ENCODE measurements around the gene EDRF1.
"Not testable (repeated sequence)": the region's sequence is repeated elsewhere in the genome, so short reads cannot be mapped to it uniquely, and the experiment has no call there.

Gene EDRF1

GRCh38 chr10:125707541-125708468 lies 11.7 kb upstream of the EDRF1 start:
- DNase-seq, result no peak

GRCh38 chr10:125708971-125709503 lies 10.5 kb upstream of the EDRF1 start:
- DNase-seq, result no peak

DNA sequence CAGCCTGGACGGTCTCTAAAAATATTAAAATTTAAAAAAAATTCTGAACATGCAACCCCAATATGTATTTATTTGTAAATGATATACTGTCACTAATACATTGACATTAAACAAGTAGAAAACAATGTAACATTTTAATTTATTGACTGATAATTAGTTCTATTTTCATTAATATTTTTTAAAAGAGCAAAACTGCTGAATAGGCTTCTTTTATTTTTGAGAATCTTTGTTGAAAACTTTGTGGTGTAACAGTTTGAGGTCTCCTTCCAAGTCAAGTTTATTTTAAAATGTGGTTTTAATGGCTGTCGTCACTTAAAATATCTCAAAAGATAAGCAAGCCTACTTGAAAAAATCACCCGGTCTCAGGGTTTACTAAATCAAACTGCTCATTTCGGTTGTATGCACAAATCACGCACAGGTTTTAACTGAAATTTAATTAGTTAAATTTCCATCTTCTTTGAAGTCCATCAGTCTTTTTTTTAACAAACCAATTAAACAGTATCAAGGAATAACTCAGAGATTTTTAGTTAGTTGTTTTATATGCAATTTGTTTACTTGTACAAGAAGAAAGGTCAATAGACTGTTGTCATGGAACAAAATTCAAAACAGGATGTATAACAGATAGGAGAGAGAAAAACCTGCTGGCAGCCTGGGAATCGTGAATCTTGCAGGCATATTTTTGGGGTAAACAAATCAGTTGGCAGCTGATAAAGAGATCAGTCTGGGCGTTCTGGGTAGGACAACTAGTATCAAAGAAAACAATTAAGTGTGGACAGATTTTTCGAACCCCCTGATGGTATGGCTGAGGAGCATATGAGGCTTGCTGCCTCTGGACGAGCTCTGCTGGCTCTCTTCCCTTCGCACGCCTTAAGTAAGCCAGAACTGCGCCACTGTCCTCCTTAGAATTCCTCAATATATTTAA lies 9.7 kb upstream of the EDRF1 start:
- no peak for DNase-seq

- DNase-seq, result no peak
Measured at GRCh38 chr10:125711110-125711750, 8.3 kb upstream of the EDRF1 start.

DNA sequence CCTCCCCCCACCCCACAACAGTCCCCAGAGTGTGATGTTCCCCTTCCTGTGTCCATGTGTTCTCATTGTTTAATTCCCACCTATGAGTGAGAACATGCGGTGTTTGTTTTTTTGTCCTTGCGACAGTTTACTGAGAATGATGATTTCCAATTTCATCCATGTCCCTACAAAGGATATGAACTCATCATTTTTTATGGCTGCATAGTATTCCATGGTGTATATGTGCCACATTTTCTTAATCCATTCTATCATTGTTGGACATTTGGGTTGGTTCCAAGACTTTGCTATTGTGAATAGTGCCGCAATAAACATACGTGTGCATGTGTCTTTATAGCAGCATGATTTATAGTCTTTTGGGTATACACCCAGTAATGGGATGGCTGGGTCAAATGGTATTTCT lies 4.8 kb upstream of the EDRF1 start:
- DNase-seq, result not testable (repeated sequence)

- no peak for DNase-seq
Measured at GRCh38 chr10:125720002-125720382, 483 bp downstream of the EDRF1 start.

DNA sequence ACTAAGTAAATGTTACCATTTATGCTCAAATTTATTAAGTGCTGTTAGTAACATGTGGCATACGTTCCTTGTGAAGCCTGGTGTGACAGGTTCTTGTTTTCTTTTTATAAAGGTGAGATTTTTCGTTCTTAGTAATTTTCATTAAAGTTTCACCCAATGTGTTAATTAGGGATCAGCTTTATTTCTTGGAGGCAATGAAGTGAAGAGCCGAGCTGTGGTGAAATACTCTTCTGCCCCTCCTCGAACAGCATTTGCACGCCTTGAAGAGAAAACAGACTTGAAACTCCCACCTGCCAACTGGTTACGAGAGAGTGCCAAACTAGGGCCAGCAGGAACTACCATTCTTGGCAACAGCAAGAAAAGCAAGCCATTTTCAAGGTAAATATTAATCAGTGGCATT lies 1.5 kb downstream of the EDRF1 start:
- DNase-seq, result no peak

GRCh38 chr10:125722811-125723210 lies 3.3 kb downstream of the EDRF1 start:
- DNase-seq, result no peak

GRCh38 chr10:125726914-125727313 lies 7.4 kb downstream of the EDRF1 start:
- DNase-seq, result no peak

GRCh38 chr10:125727436-125727835 lies 7.9 kb downstream of the EDRF1 start:
- no peak for DNase-seq

DNA sequence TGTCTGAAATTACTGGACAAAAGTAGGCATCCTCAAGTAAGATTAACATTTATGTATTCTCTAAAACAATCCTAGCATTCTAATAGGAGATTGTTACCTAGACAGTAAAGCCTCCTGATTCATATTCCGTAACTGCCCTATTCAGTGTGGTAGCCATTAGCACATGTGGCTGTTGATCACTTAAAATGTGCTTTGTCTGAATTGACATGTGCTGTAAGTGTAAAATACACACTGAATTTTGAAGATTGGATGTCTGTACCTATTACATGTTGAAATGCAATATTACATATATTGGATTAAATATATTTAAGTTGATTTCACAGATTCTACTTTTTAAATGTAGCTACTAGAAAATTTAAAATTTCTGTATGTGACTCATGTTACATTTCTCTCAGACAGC lies 14.6 kb downstream of the EDRF1 start:
- DNase-seq, result no peak

GRCh38 chr10:125734823-125735222 lies 15.3 kb downstream of the EDRF1 start:
- DNase-seq, result no peak

GRCh38 chr10:125738206-125738605 lies 18.7 kb downstream of the EDRF1 start:
- no peak for DNase-seq

DNA sequence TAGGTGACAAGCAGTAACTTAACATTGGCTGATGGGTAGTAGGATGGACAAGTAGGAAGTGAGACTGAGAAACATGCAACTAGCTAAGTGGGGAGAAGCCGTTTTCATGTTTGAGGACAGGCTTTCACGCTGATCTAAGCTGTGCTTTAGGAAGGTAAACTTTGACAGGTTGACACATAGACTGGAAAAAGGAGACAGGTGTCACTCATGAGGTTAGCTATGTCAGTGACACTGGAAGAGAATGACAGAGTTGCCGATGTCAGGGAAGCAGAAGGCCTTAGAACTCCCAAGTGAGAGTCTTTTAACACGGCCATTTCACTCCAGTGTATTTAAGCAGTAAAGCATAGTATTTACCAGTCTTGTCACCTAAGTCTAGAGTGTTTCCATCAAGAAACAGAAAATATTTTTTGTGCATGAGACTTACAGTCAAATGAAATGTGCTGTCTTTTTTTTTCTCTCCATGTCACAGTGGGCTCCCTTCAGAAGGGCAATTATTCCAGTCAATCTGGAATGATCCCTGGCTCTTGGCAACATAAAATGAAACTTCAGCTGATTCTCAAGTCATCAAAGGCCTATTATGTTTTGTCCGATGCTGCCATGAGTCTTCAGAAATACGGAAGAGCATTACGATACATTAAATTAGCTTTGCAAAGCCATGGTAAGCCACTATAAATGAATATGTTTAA lies 20.6 kb downstream of the EDRF1 start:
- no peak for DNase-seq

DNA sequence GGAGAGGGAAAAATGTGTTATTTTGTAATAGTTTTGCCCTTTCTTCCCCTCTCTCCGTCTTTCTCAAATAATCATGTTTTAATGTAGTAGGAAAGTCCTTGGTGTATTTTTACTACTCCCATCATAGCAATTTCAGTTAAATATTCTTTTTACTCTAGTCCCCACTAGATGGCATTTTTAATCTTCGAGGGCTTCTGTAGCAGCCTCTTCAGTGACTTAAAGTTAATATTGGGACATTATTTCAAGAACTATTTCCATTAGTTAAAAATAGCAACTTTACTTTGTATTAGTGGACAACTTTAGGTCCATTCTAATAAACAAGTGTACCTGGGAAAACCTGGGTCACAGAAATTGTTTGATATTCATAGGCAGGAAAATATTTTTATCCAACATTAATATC lies 23.0 kb downstream of the EDRF1 start:
- DNase-seq, result no peak

- DNase-seq, result no peak
Measured at GRCh38 chr10:125744909-125745308, 25.4 kb downstream of the EDRF1 start.

- DNase-seq, result no peak
Measured at GRCh38 chr10:125747417-125747816, 27.9 kb downstream of the EDRF1 start.

GRCh38 chr10:125756196-125756595 lies 36.7 kb downstream of the EDRF1 start:
- DNase-seq, result no peak

DNA sequence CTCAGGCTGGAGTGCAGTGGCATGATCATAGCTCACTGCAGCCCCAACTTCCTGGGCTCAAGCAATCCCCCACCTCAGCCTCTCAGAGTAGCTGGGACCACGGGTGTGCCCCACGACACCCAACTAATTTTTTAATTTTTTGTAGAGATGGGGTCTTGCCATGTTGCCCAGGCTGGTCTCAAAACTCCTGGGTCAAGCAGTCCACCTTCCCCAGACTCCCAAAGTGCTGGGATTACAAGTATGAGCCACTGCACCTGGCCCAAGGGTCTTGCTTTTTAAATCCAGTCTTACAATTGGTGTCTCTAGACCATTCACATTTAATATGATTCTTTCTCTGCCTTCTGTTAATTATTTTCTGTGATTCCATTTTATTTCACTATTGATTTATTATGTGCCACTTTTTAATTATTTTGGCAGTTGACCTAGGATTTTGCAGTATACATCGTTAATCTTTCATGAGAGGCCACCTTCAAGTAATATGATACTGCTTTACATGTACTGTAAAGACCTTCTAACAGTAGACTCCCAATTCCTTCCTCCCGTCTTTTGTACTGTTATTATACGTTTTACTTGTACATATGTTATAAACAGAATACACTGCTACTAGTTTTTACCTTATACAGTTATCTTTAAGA lies 37.5 kb downstream of the EDRF1 start:
- no peak for DNase-seq

GRCh38 chr10:125757742-125758141 lies 38.2 kb downstream of the EDRF1 start:
- DNase-seq, result no peak

- DNase-seq, result no peak
Measured at GRCh38 chr10:125761961-125762360, 42.5 kb downstream of the EDRF1 start.

All from activated naive CD4-positive, alpha-beta T cell (primary cell).